Retinal pigment epithelial cell (primary cell): ENCODE data around the gene C2.

Experiments used
- DNase-seq: peaks from one replicate; pipeline ENCODE4 v3.0.0-alpha.2; 2010; ENCODE audit warnings: low read depth
- H3K4me3 ChIP-seq: 2 replicates; pipeline ENCODE4 v1.5.1; 2011; ENCODE audit warnings: mild to moderate bottlenecking, low read length, control low read depth, moderate library complexity
- TF ChIP-seq, protein P1 (sequence below): conservative IDR thresholded peaks from 2 replicates; pipeline ENCODE4 v1.5.1; 2011; ENCODE audit warnings: low read depth, low read length, control low read depth, inconsistent platforms

Gene C2

GRCh38 chr6:31915351-31915750 is 12.2 kb upstream of the C2 start:
- DNase-seq, result no peak
- TF ChIP-seq, protein P1, sequence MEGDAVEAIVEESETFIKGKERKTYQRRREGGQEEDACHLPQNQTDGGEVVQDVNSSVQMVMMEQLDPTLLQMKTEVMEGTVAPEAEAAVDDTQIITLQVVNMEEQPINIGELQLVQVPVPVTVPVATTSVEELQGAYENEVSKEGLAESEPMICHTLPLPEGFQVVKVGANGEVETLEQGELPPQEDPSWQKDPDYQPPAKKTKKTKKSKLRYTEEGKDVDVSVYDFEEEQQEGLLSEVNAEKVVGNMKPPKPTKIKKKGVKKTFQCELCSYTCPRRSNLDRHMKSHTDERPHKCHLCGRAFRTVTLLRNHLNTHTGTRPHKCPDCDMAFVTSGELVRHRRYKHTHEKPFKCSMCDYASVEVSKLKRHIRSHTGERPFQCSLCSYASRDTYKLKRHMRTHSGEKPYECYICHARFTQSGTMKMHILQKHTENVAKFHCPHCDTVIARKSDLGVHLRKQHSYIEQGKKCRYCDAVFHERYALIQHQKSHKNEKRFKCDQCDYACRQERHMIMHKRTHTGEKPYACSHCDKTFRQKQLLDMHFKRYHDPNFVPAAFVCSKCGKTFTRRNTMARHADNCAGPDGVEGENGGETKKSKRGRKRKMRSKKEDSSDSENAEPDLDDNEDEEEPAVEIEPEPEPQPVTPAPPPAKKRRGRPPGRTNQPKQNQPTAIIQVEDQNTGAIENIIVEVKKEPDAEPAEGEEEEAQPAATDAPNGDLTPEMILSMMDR, result no peak
- no peak overlapping the region for H3K4me3 ChIP-seq

DNA sequence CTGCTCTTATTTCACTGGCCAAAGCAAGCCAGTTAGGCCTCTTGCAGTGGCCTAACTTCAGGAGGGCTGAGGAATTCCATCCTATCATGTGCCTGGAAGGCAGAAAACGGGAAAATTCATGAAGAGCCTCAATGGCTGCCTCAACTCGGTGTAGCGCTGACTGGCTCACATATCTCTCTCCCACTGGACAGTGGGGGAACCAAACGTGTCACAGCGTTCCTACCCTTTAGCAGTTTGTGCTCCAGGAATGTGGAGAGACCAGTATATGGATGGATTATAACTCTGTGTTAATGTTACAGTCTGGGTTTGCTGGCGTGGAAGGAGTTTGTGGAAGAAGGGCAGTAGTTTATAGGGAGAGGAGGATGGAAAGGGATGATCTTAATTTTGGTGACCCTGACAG is 11.8 kb upstream of the C2 start:
- TF ChIP-seq, protein P1, result no peak
- H3K4me3 ChIP-seq, result no peak overlapping the region
- no peak for DNase-seq

GRCh38 chr6:31918069-31918720 is 9.3 kb upstream of the C2 start:
- TF ChIP-seq, protein P1, result no peak
- no peak for DNase-seq
- H3K4me3 ChIP-seq, result no peak overlapping the region

DNA sequence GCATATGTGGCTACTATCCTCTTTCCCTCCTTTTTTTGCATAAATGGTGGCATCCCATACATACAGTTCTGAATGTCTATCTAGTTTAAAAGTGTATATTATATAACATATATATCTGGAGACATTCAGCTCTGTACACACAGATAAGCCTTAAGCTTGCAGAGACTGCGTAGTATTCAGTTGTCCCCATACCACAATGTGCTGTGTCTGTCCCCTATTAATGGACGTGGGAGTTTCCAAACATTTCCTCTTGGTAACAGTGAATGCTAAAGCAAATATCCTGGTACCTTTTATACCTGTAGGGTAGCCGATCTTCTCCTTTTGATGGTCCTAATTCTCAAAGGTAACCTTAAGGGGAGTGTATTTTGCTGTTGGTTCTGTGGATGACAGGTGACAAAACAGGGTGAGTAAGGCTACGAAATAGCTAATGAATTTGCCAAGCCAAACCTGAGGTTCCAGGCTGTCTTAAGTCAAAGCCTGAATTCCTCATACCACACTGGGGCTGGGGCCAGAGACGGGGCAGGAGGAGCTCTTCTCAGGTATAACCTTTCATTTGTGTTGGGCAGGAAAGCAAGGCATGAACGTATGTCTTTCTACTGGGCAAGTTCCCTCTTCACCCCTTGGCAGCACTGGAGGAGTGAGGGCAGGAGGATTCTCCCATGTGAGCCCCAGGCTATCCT is 7.8 kb upstream of the C2 start:
- no peak for DNase-seq
- TF ChIP-seq, protein P1, result no peak
- no peak overlapping the region for H3K4me3 ChIP-seq

DNA sequence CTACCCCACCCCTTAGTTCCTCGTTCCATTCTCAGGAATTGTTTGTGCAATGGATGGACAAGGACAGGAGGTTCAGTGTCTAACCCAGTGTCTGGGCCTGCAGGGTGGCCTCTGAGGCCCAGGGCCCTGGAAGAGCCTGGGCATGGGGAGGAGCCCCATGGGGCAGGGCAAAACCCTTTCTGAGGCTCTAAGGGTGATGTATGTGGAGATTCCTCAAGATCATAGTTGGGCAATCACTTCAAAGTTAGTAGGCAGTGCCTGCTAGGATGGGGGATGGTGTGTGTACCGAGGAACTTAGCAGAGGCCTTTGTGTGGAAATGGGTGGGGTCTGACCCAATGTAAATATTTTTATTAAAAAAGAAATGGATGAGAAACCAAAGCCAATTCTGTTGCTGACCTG is 6.7 kb upstream of the C2 start:
- TF ChIP-seq, protein P1, result no peak
- DNase-seq, result no peak
- H3K4me3 ChIP-seq, result no peak overlapping the region

DNA sequence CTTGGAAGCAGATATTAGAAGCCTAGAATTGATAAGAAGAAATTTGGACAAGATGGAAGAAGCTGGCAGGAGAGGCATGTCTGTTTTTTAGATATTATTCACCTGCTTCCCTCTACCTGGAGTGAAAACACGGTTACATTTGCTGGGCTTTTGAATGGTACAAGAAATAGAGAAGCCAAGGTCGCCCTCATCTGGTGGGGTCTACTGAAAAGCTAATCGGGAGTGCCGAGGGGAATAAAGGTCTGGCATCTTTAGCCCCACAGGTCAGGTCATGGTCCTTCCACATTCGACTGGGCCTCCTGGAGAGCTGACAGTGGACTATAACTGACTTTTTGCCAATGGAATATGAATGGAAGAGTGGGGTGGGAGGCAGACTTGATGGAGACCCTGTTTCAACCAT is 4.6 kb upstream of the C2 start:
- no peak for DNase-seq
- TF ChIP-seq, protein P1, result peak; percentile 24
- H3K4me3 ChIP-seq, result no peak overlapping the region

DNA sequence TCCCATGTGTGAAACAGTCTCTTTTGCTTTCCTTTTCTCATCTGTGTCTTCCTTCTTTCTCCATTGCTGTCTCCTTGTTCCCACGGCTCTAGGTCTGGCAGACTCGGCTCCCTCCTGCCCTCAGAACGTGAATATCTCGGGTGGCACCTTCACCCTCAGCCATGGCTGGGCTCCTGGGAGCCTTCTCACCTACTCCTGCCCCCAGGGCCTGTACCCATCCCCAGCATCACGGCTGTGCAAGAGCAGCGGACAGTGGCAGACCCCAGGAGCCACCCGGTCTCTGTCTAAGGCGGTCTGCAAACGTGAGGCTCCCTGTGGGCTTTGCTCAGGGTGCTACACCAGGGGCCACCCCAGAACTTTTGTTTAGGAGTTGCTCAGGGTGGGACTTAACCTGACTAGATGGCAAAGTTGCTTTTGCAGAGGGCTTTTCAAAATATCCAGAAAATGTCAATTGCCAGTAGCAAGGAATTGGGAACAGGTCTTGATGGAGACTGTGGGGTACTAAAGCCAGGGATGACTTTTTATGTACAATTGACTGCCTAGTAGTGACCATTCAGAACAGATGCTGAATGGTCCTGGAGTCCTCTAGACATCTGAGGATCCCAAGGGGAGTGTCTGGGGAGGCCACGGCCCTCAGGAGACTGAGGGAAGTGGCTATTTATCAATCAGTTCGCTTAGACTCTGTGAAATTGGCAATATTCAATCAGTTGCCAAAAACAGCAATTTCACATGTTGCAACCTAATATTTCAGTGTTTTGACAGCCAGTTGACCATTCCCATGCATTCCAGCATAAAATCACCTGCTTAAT is 550 bp downstream of the C2 start:
- no peak overlapping the region for H3K4me3 ChIP-seq
- TF ChIP-seq, protein P1, result no peak
- DNase-seq, result no peak
